ENCODE measurements around the gene RCHY1.

RCHY1 gene

GRCh38 chr4:75514949-75515612, 878 bp upstream of the RCHY1 start:
- no peak for TF ChIP-seq CTCF (IDR thresholded peaks at IDR 0.05)

GRCh38 chr4:75513526-75514130, 575 bp downstream of the RCHY1 start:
- no peak for TF ChIP-seq CTCF (IDR thresholded peaks at IDR 0.05)

GRCh38 chr4:75512386-75513211, 1.6 kb downstream of the RCHY1 start:
- no peak for TF ChIP-seq CTCF (IDR thresholded peaks at IDR 0.05)

GRCh38 chr4:75511841-75512240, 2.4 kb downstream of the RCHY1 start:
- TF ChIP-seq CTCF (IDR thresholded peaks at IDR 0.05) = no peak

- no peak for TF ChIP-seq CTCF (IDR thresholded peaks at IDR 0.05)
Observed at GRCh38 chr4:75505630-75506029, 8.6 kb downstream of the RCHY1 start.

- TF ChIP-seq CTCF (IDR thresholded peaks at IDR 0.05) = no peak
Observed at GRCh38 chr4:75502671-75503070, 11.5 kb downstream of the RCHY1 start.

GRCh38 chr4:75499900-75500299, 14.3 kb downstream of the RCHY1 start:
- no peak for TF ChIP-seq CTCF (IDR thresholded peaks at IDR 0.05)
